Skeletal muscle cell (primary cell): ENCODE measurements around the gene C19orf85.

ENCODE experiments used
- DNase-seq: peaks from one replicate; pipeline ENCODE4 v3.0.0-alpha.2; 2010; ENCODE audit warnings: low read depth
- H3K4me3 ChIP-seq: 2 replicates; pipeline ENCODE4 v1.5.1; 2011; ENCODE audit warnings: low read depth, mild to moderate bottlenecking, control low read depth, low read length, moderate library complexity

C19orf85 gene

DNA sequence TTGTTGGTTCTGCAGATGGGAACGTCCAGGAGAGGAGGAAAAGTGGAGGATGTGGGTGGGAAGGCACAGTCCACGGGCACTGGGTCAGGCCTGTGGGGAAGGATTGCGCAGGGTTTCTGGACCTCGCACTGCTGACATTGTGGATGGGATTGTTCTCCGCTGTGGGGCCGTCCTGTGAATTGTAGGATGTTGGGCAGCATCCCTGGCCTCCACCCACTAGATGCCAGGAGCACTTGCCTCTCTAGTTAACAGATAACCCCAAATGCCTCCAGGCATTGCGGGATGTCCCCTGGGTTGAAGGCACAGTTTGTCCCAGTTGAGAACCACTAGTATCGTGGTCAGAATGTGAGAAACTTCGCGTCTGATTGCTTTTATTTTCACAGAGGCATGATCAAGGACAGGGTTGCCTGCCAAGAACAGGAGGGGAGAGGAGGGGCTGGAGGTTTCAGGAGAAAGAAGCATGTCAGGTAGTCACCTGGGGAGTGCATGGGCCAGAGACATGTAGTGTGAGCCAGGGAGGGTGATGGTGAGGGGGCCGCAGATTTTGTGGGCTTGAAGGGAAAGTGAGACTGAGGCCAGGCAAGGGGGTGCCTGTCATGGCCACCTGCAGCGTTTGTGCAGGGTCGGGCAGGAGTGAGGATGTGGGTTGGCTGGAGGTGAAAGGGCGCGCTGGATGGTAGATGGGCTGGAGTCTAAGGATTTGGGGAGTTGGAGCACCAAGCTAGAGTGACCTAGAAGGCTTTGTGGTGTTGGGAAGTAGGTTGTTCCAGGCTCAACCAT, 15.1 kb upstream of the C19orf85 start:
- H3K4me3 ChIP-seq = no peak overlapping the region
- no peak for DNase-seq

DNA sequence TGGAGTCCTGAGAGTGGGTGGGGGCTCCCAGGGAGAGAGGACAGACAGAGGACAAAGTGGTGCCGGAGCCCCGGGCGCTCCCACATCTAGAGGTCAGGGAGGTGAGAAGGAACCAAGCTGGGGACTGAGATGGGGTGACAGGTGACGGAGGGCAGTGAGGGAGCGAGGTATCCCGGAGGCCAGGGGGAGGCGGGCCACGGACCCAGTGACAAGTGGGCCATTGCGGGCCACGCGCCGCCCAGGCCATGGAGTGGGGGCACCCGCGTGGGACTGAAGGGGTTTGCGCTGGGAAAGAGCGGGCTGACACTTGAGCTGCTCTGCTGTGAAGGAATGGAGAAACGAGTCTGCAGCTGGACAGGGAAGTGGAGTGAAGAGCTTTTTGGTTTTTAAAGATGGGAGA, 14.5 kb upstream of the C19orf85 start:
- no peak for DNase-seq
- no peak overlapping the region for H3K4me3 ChIP-seq

DNA sequence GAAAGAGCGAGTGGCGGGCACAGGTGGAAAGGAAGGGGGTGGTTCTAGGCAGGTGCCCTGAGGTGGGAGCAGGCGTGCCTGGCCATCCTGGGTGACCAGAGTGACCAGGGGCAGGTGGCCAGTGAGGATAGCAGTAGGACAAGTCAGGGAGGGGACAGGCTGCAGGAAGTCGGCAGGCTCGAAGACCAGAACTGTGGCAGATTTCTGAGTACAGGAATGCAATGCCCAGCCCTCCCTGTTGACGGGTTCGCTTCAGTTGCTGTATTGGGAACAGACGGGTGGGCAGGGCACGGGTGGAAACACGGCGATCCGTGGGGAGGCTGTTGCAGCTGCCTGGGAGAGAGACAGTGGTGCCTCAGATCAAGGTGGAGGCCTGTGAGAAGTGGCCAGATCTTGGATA, 13.8 kb upstream of the C19orf85 start:
- no peak for DNase-seq
- H3K4me3 ChIP-seq = no peak overlapping the region

DNA sequence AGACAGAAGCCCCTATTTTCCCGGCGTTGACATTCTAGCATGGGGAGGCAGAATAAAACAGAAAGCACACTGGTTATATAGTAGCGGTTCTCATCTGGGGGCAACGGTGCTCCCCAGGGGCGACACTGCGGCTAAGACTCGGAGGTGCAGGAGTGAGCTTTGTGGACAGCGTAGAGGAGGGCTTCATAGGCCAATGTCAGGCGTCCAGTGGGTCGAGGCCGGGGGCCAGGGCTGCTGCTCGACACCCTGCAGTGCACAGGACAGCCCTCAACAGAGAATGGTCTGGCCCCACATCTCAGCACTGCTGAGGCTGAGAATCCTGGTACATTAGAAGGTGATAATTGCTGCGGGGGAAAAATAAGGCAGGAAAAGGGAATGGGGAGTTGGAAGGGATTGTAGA, 13.4 kb upstream of the C19orf85 start:
- H3K4me3 ChIP-seq = peak overlapping the region; percentile 62
- no peak for DNase-seq

DNA sequence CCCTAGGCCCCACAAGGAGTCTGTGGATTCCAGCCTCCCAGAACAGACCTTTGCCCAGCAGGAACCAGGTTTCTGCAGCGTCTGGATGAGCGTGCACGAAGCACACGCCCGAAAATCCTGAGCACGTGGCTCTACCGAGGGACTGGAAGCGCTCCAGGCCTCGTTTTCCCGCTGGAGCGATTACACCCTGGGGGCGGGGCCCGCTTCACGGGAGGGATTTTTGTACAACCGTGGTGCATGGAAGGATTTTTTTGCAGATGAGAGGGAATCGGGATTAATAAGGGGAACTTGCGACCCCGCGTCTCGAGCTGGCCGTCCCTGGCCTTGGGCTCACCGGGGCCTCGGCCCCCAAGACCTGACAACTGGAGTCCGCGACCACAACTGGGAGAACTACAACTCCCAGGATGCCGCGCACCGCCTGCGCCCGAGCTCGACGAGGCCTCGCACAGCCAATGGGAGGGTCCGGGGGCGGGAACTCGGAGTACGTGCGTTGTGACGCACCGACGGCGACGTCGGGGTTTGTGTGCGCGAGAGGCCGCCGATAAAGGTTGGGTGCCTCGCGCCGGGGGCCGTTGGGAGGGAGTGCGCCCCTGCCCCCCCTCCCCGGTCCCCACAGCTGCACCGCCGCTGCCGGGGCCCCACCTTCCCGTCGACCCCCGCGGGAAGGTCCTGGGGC, 11.7 kb upstream of the C19orf85 start, which contains the start of gene ZNF628:
Gene ZNF628 (plus strand): TSS at position 518 of the 676 bp plus-strand sequence. CDS start 3,294 bp downstream, outside the sequence.
- peak within 1 kb of the TSS; percentile 62 for H3K4me3 ChIP-seq
- peak; percentile 93 for DNase-seq

DNA sequence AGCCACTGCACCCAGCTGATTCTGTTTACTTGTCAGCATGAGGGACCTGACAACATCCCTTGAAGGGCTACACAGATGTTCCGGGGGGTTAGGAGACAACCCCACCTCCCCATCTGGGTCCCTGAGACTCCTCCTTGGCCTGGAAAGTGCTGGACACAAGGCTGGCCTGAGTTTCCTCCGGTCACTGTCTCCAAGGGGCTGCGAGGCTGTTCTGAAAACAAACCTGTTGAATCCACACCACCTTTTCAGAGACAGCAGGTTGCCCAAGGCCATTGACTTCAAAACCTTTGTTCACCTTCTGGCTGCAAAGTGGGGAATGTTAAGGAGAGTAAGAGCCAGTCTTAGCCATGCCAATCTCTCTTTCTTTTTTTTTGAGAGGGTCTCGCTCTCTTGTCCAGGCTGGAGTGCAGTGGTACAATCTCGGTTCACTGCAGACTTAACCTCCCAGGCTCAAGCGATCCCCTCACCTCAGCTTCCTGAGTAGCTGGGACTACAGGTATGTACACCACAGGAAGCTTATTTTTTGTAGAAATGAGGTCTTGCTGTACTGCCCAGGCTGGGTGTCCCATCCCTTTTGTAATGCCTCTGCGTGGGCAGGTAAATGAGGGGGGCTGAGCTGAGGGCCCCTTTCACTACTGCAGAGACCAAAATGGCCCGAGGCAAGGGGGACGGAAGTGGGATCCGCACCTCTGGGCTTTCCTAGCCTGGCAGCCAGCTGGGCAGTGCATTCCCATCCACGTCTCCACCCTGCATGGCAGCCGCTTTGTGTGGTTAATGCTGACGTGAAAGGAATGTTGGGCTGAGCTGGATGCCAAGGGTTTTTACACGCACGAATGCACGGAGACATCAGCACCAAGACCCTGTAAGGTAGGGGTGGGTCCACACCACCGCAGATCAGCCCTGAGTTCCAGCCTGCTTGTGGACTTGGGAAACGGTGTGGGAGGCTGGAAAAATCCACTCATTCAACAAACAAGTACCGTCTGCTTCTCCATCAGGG, 10.0 kb upstream of the C19orf85 start:
- DNase-seq = no peak

DNA sequence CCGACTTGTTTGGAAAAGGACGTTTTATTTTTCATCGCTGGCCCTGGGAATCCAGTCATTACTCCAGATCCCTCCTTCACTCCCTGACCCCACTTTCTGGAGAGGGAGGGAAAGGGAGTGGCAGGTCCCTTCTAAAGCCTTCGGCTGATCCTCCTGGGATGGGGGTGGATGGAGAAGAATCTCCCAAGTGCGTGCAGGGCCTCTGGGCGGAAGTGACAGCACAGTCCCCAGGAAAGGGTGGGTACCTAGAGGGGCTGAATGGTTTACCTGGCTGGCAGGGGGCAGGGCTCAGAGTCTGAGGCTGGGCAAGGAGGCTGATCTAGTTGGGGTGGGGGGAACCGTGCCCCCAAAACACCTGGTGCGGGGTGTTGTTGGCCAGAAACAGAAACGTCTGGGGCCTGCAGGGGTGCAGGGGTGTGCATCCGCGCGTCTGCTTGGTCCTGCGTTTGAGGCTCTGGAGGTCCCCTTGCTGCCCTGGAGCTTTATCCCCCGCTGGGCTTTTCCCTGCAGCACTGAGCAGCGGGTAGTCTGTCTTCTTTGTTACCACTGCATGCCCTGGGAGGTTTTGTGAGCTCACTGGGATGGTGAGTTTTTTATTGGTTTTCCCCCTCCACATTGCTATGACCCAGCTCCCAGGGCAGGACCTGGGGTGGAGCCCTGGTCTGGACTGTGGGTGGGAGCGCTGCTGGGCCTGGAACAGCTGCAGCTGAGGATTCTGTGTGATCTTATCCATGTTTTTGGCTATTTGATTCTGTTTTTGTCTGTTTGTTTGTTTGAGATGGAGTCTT, 8.9 kb upstream of the C19orf85 start:
- H3K4me3 ChIP-seq = no peak overlapping the region
- DNase-seq = no peak

More for the DNA sequence above, 10.0 kb upstream of the C19orf85 start:
- H3K4me3 ChIP-seq = no peak overlapping the region

DNA sequence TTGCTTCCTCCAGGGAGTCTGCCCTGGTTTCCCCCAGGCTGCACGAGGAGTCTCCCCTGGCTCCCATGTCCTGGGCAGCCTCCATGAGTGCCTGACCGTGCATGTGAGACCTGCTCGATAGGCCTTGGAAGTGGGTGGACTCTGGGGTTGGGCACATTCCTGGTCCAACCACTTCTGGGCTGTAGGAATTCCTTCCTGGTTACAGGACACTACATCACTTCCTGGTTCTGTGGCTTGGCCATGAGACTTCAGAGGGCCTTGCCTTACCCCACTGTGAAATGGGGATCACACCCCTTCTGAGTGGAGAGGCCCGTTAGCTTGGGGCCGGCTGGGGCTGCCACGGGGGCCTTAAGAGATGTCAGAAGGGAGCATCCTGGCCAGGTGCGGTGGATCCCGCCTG, 7.9 kb upstream of the C19orf85 start:
- no peak for DNase-seq

DNA sequence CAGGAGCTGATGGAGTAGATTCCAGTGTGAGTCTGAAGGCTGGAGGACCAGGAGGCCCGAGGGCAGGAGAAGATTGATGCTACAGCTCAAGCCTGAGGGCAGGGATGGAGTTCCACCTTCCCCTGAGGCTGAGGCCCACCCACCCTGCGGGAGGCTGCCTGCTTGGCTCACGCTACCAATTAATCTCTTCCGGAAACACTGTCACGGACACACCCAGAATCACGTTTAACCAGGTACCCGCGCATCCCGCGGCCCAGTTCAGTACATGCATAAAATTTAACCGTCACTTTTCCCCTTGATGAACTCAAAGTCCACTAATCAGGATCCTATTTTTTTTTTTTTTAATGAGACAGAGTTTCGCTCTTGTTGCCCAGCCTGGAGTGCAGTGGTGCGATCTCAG, 6.7 kb upstream of the C19orf85 start:
- H3K4me3 ChIP-seq = no peak overlapping the region
- DNase-seq = no peak

More for the DNA sequence above, 7.9 kb upstream of the C19orf85 start:
- no peak overlapping the region for H3K4me3 ChIP-seq

DNA sequence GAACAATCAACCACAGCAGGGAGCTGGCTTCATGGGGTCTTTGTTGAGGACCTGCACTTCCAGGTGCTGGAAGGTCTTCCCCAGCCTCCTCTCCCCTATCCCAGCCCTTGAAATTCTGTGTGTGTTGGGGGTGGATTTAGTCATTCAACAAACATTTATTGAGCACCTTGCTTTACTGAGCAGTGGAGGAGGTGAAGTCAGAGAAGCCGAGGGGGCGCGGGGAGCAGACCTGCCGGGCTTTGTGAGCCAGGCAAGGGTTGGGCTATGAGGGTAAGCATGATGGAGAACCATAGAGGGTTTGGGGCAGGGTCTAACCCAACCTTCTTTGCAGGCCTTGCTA, 3.5 kb upstream of the C19orf85 start:
- H3K4me3 ChIP-seq = no peak overlapping the region
- no peak for DNase-seq

DNA sequence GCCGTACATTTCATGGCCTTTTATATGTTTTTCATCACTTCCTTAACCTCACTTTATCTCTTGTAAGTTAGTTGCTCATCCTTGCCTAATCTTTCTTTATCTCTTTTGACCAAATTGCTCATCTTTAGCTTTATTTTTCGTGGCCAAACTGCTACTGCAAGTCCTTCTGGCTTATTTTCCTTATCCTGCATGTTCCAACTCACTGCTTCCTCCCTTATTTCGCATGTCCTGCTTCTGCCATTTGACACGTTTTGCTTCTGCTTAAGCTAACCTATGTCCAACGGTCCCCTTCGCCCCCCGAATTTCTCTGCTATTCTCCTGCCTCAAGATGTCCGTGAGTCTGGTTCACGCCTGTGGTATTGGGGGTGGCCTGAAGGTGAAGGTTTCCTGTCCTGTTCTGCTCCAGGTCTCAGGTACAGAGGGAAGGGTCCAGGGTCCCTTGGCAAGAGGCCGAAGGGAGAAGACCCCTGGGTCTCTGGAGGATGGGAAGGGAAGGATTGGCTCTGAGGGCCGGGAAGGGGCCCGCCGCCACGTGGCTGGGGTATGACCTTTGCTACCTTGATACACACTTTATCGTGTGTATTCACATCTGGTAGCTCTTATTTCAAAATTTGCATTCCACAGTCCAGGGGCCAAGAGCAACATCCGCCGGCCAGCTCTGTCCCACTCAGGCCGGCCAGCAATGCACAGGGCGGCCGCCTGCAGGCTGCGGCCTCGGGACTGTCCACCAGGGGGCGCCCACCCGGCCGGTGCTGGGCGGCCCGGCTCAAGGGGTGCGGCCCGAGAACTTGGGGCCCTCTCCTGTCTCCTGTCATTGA, 2.9 kb upstream of the C19orf85 start:
- H3K4me3 ChIP-seq = no peak overlapping the region
- no peak for DNase-seq

DNA sequence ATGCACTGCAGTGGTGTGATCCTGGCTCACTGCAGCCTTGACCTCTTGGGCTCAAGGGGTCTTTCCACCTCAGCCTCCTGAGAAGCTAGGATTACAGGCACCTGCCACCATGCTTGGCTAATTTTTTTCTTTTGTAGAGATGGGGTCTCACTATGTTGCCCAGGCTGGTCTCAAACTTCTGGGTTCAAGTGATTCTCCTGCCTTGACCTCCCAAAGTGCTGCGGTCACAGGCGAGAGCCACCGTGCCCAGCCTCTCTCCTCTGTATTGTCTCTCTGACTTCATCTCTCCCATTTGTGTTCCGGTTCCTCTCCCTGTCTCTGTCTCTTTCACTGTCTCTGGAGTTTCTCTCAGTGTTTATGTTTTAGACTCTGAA, 1.7 kb upstream of the C19orf85 start:
- no peak for DNase-seq

DNA sequence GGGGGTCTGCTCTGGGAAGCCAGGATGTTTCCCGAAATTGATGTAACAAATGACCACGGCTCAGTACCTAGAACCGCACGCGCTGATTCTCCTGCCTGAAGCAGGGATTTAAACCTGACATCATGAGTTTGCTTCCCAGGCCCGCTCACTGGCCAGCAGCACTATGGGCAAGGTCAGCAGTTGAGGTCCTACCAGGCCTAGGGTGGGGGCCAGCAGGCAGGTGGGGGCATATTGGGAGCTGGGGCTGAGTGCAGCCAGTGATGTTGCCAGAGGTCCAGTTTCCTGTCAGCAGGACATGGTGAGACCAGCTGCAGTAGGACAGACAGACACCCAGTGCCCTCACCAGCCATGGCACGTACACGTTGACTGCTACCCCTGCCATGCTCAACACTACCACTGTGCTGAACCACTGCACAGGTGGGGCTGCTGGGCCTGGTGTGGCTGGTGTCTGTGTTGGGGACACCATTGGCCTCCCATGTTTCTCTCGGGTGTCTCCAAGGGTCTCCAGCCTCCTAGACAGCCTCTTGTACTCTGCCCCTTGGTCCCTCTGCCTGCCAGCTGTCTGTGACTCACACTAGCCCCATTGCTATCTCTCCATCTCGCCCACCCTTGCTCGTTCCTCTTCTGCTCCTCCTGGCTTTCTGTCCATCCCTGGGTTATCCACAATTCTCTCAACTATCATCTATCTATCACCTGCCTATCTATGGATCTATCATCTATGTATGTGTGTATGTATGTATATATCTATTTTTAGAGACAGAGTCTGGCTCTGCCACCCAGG, 1.1 kb upstream of the C19orf85 start:
- DNase-seq = no peak
- no peak overlapping the region for H3K4me3 ChIP-seq

More for the DNA sequence above, 1.7 kb upstream of the C19orf85 start:
- H3K4me3 ChIP-seq = no peak overlapping the region

DNA sequence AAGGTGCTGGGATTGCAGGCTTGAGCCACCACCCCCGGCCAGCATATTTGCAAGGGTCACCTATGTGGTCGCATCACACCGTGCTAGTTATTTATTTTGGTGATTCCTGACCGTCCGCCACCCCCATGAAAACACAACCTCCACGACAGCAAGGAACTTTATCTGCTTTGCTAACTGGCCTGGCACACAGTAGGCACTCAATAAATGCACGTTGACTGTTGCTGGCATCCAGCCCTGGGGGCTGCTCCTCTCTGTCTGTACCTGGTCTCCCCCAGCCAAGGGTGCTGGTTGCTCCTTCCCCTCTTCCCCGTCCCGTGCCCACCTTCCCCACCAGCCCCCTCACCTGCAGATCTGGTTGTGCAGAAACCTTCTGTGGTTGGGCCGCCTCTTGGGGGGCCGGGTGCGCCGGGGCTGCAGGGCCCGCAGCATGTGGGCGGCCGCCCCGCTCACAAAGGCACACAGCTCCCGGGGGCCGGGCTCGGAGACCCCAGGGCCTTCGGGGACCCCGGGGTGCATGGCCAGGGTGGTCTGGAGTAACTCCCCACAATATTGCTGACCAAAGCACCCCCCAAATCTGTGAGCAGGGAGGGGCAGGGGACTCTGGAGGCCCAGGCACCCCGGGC, 401 bp downstream of the C19orf85 start:
- DNase-seq = no peak
- no peak overlapping the region for H3K4me3 ChIP-seq

DNA sequence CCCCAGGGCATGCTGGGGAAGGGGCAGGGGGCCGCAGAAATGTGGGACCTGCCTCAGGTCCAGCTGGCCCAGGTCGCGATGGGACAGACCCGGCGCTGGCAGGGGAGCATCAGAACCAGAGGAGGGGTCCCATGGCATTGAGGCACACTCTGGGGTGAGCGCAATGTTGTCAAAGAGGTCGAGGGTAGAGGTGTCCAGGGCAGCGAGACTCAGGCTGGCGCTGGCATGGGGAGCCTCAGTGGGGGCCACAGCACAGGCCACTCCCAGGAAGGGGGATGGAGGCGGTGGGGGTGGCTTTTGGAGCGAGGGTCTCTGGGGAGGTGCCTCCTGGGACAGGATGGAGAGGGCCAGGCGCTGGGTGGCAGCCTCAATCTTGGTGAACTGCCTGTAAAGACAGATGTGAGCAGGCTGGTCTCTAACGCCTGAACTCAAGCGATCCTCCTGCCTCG, 944 bp downstream of the C19orf85 start:
- DNase-seq = no peak
- H3K4me3 ChIP-seq = no peak overlapping the region

DNA sequence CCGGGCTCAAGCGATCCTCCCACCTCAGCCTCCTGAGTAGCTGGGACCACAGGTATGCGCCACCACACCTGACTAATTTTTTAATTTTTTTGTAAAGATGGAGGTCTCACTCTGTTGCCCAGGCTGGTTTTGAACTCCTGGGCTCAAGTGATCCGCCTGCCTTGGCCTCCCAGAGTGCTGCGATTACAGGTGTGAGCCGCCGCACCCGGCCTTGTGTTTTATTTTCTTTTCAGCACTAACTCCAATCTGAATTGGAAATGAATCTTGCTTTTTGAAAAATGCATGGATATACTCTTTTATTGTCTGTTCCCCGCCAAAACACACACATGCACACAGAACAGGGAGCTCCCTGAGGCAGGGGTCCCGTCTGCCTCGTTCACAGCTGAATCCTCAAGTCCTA, 1.8 kb downstream of the C19orf85 start:
- DNase-seq = no peak
- no peak overlapping the region for H3K4me3 ChIP-seq

DNA sequence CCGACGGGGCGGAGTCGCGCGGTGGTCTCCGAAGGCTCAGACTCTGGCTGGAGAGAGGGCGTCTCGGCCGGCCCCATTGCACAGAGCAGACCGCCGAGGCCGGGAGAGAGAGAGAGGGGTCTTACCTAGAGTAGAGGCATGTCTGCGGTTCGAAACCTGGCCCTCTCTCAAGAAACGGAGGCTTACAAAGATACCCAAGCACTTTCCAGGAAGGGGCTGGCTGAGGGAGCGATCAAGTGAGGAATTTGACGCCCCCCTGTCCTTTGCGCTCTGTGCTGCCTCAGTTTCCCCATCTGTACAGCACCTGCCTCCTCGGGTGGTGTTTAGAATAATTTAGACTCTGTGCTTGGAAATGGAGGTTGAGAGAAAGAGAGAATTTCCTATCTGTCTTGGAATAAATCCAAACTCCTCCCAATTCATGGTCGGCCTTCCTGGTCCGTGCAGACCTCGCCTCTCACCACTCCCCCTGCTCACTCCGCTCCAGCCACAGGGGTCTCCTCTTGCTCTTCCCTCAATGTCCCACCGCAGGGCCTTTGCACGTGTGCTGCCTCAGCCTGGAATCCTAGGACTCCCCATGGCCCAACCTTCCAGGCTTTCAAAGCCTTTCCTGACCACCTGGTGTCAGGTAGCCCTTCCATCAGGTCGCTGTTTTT, 2.5 kb downstream of the C19orf85 start:
- H3K4me3 ChIP-seq = peak overlapping the region; percentile 63
- no peak for DNase-seq
